Natural killer cell (primary cell): Measurements from ENCODE around the gene AKAP7. TPM values are rescaled to one million over a fixed set of nuclear protein-coding genes. Genes with fewer than 3 reads are reported as not detected.
"Not testable (repeated sequence)": the region's sequence is repeated elsewhere in the genome, so short reads cannot be mapped to it uniquely, and the experiment has no call there.

Experiments
- ATAC-seq, 3 donors: fragments of 150-1000 bp in 2 of 3; fragments of 200-7000 bp in 1 of 3; cut with Tn5 transposase; 1 replicate in 1 of 3; 2 replicates in 2 of 3; pipeline ENCODE4 v1.10.0; 2021; ENCODE audit warnings: mild to moderate bottlenecking in 2 of 3, moderate library complexity in 2 of 3
- DNase-seq, 2 donors: peaks; one replicate each; pipeline versions ENCODE4 v3.0.0 to v3.0.0-alpha.2; 2013 to 2021; ENCODE audit warnings: mixed read lengths in 1 of 2
- H3K27ac ChIP-seq: one replicate; pipeline ENCODE4 v1.5.1; 2013; ENCODE audit warnings: mild to moderate bottlenecking, low read length
- H3K27me3 ChIP-seq: one replicate; pipeline ENCODE4 v1.6.1; 2013; ENCODE audit warnings: low read length; ENCODE audit not compliant: control insufficient read depth, insufficient read depth
- H3K36me3 ChIP-seq: one replicate; pipeline ENCODE4 v1.6.1; 2013; ENCODE audit warnings: low read length; ENCODE audit not compliant: control insufficient read depth, insufficient read depth
- H3K4me1 ChIP-seq: one replicate; pipeline ENCODE4 v1.6.1; 2013; ENCODE audit warnings: low read length; ENCODE audit not compliant: control insufficient read depth, insufficient read depth
- H3K4me3 ChIP-seq: one replicate; pipeline ENCODE4 v1.5.1; 2013; ENCODE audit warnings: low read length
- H3K9me3 ChIP-seq: one replicate; pipeline ENCODE4 v1.6.1; 2013; ENCODE audit warnings: low read length; ENCODE audit not compliant: control insufficient read depth, insufficient read depth
- H3K27ac Mint-ChIP-seq, 2 donors: one replicate each; pipeline ENCODE4 v1.8.0; 2022; ENCODE audit warnings: mild to moderate bottlenecking in 2 of 2, mixed read lengths in 2 of 2, moderate library complexity in 1 of 2
- H3K27me3 Mint-ChIP-seq, 2 donors: one replicate each; pipeline ENCODE4 v1.8.0; 2022; ENCODE audit warnings: low read depth in 2 of 2, mixed read lengths in 2 of 2
- H3K36me3 Mint-ChIP-seq: one replicate; pipeline ENCODE4 v1.8.0; 2022; ENCODE audit warnings: mixed read lengths
- H3K4me1 Mint-ChIP-seq, 2 donors: one replicate each; pipeline ENCODE4 v1.8.0; 2022; ENCODE audit warnings: mixed read lengths in 2 of 2
- H3K4me3 Mint-ChIP-seq: one replicate; pipeline ENCODE4 v1.8.0; 2022; ENCODE audit warnings: mild to moderate bottlenecking, moderate library complexity, mixed read lengths
- H3K9me3 Mint-ChIP-seq, 2 donors: one replicate each; pipeline ENCODE4 v1.8.0; 2022; ENCODE audit warnings: mixed read lengths in 2 of 2
- CTCF ChIP-seq: fragments of 200-600 bp; IDR thresholded peaks from one replicate; pipeline ENCODE4 v1.8.0; 2022; ENCODE audit warnings: antibody characterized with exemption
- WGBS: methylation state at CpG from one replicate; pipeline ENCODE4 v1.1.7; 2013; ENCODE audit warnings: missing lambda C conversion rate; ENCODE audit not compliant: insufficient coverage; 5-methylcytosine and 5-hydroxymethylcytosine counted together
- intact Hi-C: fragments of 100-400 bp; cut with micrococcal nuclease; formaldehyde crosslinking; loops from one replicate; pipeline ENCODE4 v1.14.2; 2022
- total RNA-seq, 4 donors: library from RNA; stranded (reverse); fragments of 120-200 nt in 1 of 4; gene quantifications; one replicate each; pipeline versions ENCODE4 v1.2.3 to v1.2.4, GENCODE V29; 2013 to 2022

Gene AKAP7
- total RNA-seq, 3 donors from 2014 or later (not counting 1 experiment from before 2014, with no cell fraction given): 13.5 to 21.0 (median 14.7) TPM

- Mint-ChIP-seq H3K27ac (no peak overlapping the region), H3K4me1 (peaks cover 4% of the 10 kb centered on the region in 2 donors), H3K9me3 (no peaks in the 10 kb centered on the region), H3K36me3 (no peaks in the 10 kb centered on the region), H3K4me3 (no peak overlapping the region), H3K27me3 (peaks cover 0 to 9% of the 10 kb centered on the region in 2 donors)
- ATAC-seq (no peak), DNase-seq (no peak)
- intact Hi-C loops: no loop called here
- no peak for TF ChIP-seq CTCF
- Histone ChIP-seq H3K27me3 (no peaks in the 10 kb centered on the region), H3K27ac (no peak overlapping the region), H3K9me3 (peaks cover under 1% of the 10 kb centered on the region), H3K4me1 (no peaks in the 10 kb centered on the region), H3K4me3 (no peak overlapping the region), H3K36me3 (no peaks in the 10 kb centered on the region)
- 79% methylated on average over 1 of the region's 1 CpG for WGBS
These were observed 186.9 kb downstream of the AKAP7 start for GRCh38 chr6:131322125-131322524.

GRCh38 chr6:131325669-131326068 lies 190.4 kb downstream of the AKAP7 start:
- 92% methylated on average over 13 of the region's 14 CpGs for WGBS
- ATAC-seq, intact Hi-C loops: not testable (repeated sequence)

GRCh38 chr6:131328727-131329126 lies 193.5 kb downstream of the AKAP7 start:
- H3K4me3 Mint-ChIP-seq, H3K36me3 Mint-ChIP-seq, H3K27me3 Mint-ChIP-seq, H3K27ac Mint-ChIP-seq, H3K4me1 Mint-ChIP-seq, H3K36me3 ChIP-seq, H3K4me3 ChIP-seq, intact Hi-C loops, H3K4me1 ChIP-seq, DNase-seq, H3K9me3 ChIP-seq, H3K9me3 Mint-ChIP-seq, H3K27me3 ChIP-seq, ATAC-seq, H3K27ac ChIP-seq: not testable (repeated sequence)
- 85% methylated on average over 4 of the region's 5 CpGs for WGBS

More at GRCh38 chr6:131325669-131326068, 190.4 kb downstream of the AKAP7 start:
- not testable (repeated sequence) for DNase-seq, H3K27ac Mint-ChIP-seq, H3K4me1 ChIP-seq, H3K36me3 Mint-ChIP-seq, H3K36me3 ChIP-seq, H3K9me3 ChIP-seq, H3K27me3 Mint-ChIP-seq, H3K27ac ChIP-seq, H3K4me1 Mint-ChIP-seq, H3K4me3 Mint-ChIP-seq, H3K27me3 ChIP-seq, H3K4me3 ChIP-seq, H3K9me3 Mint-ChIP-seq

- intact Hi-C loops: no loop called here
- Histone ChIP-seq H3K4me1 (no peaks in the 10 kb centered on the region), H3K36me3 (no peaks in the 10 kb centered on the region), H3K4me3 (no peak overlapping the region), H3K27ac (no peak overlapping the region), H3K27me3 (no peaks in the 10 kb centered on the region), H3K9me3 (no peaks in the 10 kb centered on the region)
- Mint-ChIP-seq H3K4me3 (no peak overlapping the region), H3K27ac (no peak overlapping the region), H3K9me3 (no peaks in the 10 kb centered on the region), H3K4me1 (no peaks in the 10 kb centered on the region), H3K27me3 (no peaks in the 10 kb centered on the region), H3K36me3 (no peaks in the 10 kb centered on the region)
- no peak for TF ChIP-seq CTCF
- ATAC-seq: no peak
- DNase-seq: no peak
- 93% methylated on average over 3 of the region's 3 CpGs for WGBS
These were observed 195.9 kb downstream of the AKAP7 start for GRCh38 chr6:131331151-131331550.
